H9 (cell line): ENCODE measurements around the gene PAQR7. TPM values are rescaled to one million over a fixed set of nuclear protein-coding genes. Genes with fewer than 3 reads are reported as not detected.
A peak's percentile ranks its signal among the peaks of the same experiment; 100 is the strongest.

Experiments used
- DNase-seq: peaks from one replicate; pipeline ENCODE4 v3.0.0-alpha.2; 2017
- H2AFZ ChIP-seq: one replicate; pipeline ENCODE4 v1.6.1; 2013; ENCODE audit warnings: mild to moderate bottlenecking, low read length, control low read depth, moderate library complexity
- H2AK5ac ChIP-seq: 2 replicates; pipeline ENCODE4 v1.6.1; 2013; ENCODE audit warnings: low read length, control low read depth, mixed read lengths; ENCODE audit not compliant: insufficient read length
- H2BK120ac ChIP-seq: one replicate; pipeline ENCODE4 v1.6.1; 2013; ENCODE audit warnings: low read depth, mild to moderate bottlenecking, low read length, control low read depth, inconsistent platforms; ENCODE audit not compliant: poor library complexity, severe bottlenecking
- H2BK12ac ChIP-seq: 2 replicates; pipeline ENCODE4 v1.6.1; 2013; ENCODE audit warnings: low read length, control low read depth, mixed read lengths, low read depth; ENCODE audit not compliant: insufficient read length
- H2BK15ac ChIP-seq: 2 replicates; pipeline ENCODE4 v1.6.1; 2013; ENCODE audit warnings: low read depth, low read length, control low read depth
- H2BK20ac ChIP-seq: one replicate; pipeline ENCODE4 v1.6.1; 2013; ENCODE audit warnings: low read depth, mild to moderate bottlenecking, low read length, control low read depth, inconsistent platforms; ENCODE audit not compliant: poor library complexity, severe bottlenecking
- H2BK5ac ChIP-seq: 2 replicates; pipeline ENCODE4 v1.6.1; 2013; ENCODE audit warnings: low read length, control low read depth, mixed read lengths; ENCODE audit not compliant: insufficient read length
- H3K14ac ChIP-seq: 2 replicates; pipeline ENCODE4 v1.6.1; 2013; ENCODE audit warnings: low read length, control low read depth; ENCODE audit not compliant: insufficient read depth
- H3K18ac ChIP-seq: 2 replicates; pipeline ENCODE4 v1.6.1; 2013; ENCODE audit warnings: low read depth, mild to moderate bottlenecking, mixed read lengths, low read length, control low read depth; ENCODE audit not compliant: insufficient read length
- H3K23ac ChIP-seq: 2 replicates; pipeline ENCODE4 v1.6.1; 2013; ENCODE audit warnings: low read length, control low read depth, mixed read lengths, low read depth; ENCODE audit not compliant: insufficient read length
- H3K23me2 ChIP-seq: 2 replicates; pipeline ENCODE4 v1.6.1; 2013; ENCODE audit warnings: low read depth, mild to moderate bottlenecking, mixed read lengths, low read length, control low read depth; ENCODE audit not compliant: insufficient read length, poor library complexity, severe bottlenecking
- H3K27ac ChIP-seq: 2 replicates; pipeline ENCODE4 v1.5.1; 2013; ENCODE audit warnings: low read length, control low read depth, mixed read lengths, low read depth; ENCODE audit not compliant: insufficient read length
- H3K27me3 ChIP-seq: 2 replicates; pipeline ENCODE4 v1.6.1; 2013; ENCODE audit warnings: low read length, control low read depth, inconsistent platforms; ENCODE audit not compliant: insufficient read depth
- H3K4ac ChIP-seq: 2 replicates; pipeline ENCODE4 v1.6.1; 2013; ENCODE audit warnings: low read depth, mild to moderate bottlenecking, control low read depth, inconsistent platforms, low read length, moderate library complexity
- H3K4me1 ChIP-seq: 2 replicates; pipeline ENCODE4 v1.6.1; 2013; ENCODE audit warnings: low read length, control low read depth, inconsistent platforms; ENCODE audit not compliant: insufficient read depth
- H3K4me2 ChIP-seq: 2 replicates; pipeline ENCODE4 v1.6.1; 2013; ENCODE audit warnings: low read length, control low read depth, mixed read lengths; ENCODE audit not compliant: insufficient read length, insufficient read depth
- H3K56ac ChIP-seq: 2 replicates; pipeline ENCODE4 v1.6.1; 2013; ENCODE audit warnings: low read depth, mild to moderate bottlenecking, mixed read lengths, low read length, control low read depth; ENCODE audit not compliant: insufficient read length
- H3K79me1 ChIP-seq: 2 replicates; pipeline ENCODE4 v1.6.1; 2013; ENCODE audit warnings: low read depth, mild to moderate bottlenecking, moderate library complexity, low read length, control low read depth, inconsistent platforms; ENCODE audit not compliant: insufficient read depth, poor library complexity, severe bottlenecking
- H3K79me2 ChIP-seq: 2 replicates; pipeline ENCODE4 v1.6.1; 2013; ENCODE audit warnings: low read length, control low read depth, inconsistent platforms; ENCODE audit not compliant: insufficient read depth
- H3K9ac ChIP-seq: 2 replicates; pipeline ENCODE4 v1.6.1; 2013; ENCODE audit warnings: low read length, control low read depth, mixed read lengths; ENCODE audit not compliant: insufficient read length; ENCODE audit errors: extremely low read depth
- H3K9me3 ChIP-seq: one replicate; pipeline ENCODE4 v1.6.1; 2013; ENCODE audit warnings: low read depth, low read length, inconsistent platforms; ENCODE audit not compliant: control insufficient read depth
- H3T11ph ChIP-seq: one replicate; pipeline ENCODE4 v1.6.1; 2013; ENCODE audit warnings: mild to moderate bottlenecking, low read length, control low read depth, inconsistent platforms
- H4K20me1 ChIP-seq: one replicate; pipeline ENCODE4 v1.6.1; 2013; ENCODE audit not compliant: control insufficient read depth, insufficient read length, insufficient read depth
- H4K5ac ChIP-seq: 2 replicates; pipeline ENCODE4 v1.6.1; 2013; ENCODE audit warnings: low read depth, mild to moderate bottlenecking, mixed read lengths, low read length, control low read depth; ENCODE audit not compliant: insufficient read length
- H4K8ac ChIP-seq: replicated peaks from 2 replicates; pipeline ENCODE4 v1.6.1; 2013; ENCODE audit warnings: low read length, control low read depth, mixed read lengths, low read depth; ENCODE audit not compliant: insufficient read length
- H4K91ac ChIP-seq: 2 replicates; pipeline ENCODE4 v1.6.1; 2013; ENCODE audit warnings: low read depth, mild to moderate bottlenecking, moderate library complexity, mixed read lengths, low read length, control low read depth; ENCODE audit not compliant: insufficient read length
- H3K27ac Mint-ChIP-seq, 3 experiments: 2 replicates in 2 of 3; 3 replicates in 1 of 3; pipeline ENCODE4 v1.8.0; 2020 to 2021; ENCODE audit warnings: mixed read lengths in 3 of 3, mild to moderate bottlenecking in 1 of 3, moderate library complexity in 1 of 3
- H3K27me3 Mint-ChIP-seq: 2 replicates; pipeline ENCODE4 v1.8.0; 2021; ENCODE audit warnings: low read depth, mild to moderate bottlenecking, moderate library complexity, mixed read lengths
- H3K36me3 Mint-ChIP-seq, 3 experiments: 2 replicates in 2 of 3; 3 replicates in 1 of 3; pipeline ENCODE4 v1.8.0; 2020 to 2021; ENCODE audit warnings: low read depth in 3 of 3, mixed read lengths in 3 of 3; ENCODE audit not compliant: insufficient read depth in 1 of 3
- H3K4me1 Mint-ChIP-seq, 2 experiments: 2 replicates each; pipeline ENCODE4 v1.8.0; 2020; ENCODE audit warnings: mixed read lengths in 2 of 2
- H3K4me3 Mint-ChIP-seq, 2 experiments: 2 replicates in 1 of 2; 3 replicates in 1 of 2; pipeline ENCODE4 v1.8.0; 2020 to 2021; ENCODE audit warnings: mild to moderate bottlenecking in 2 of 2, mixed read lengths in 2 of 2, moderate library complexity in 1 of 2
- H3K9me3 Mint-ChIP-seq, 2 experiments: 2 replicates in 1 of 2; 3 replicates in 1 of 2; pipeline ENCODE4 v1.8.0; 2020; ENCODE audit warnings: mild to moderate bottlenecking in 2 of 2, mixed read lengths in 2 of 2, moderate library complexity in 1 of 2
- WGBS: extraction: QIAGEN DNeasy Blood & Tissue Kit; methylation state at CpG from one replicate; pipeline ENCODE4 v1.1.7; 2013; ENCODE audit warnings: missing lambda C conversion rate, low lambda C conversion rate, mixed read lengths; ENCODE audit not compliant: insufficient read length; ENCODE audit errors: extremely low coverage; 5-methylcytosine and 5-hydroxymethylcytosine counted together
- total RNA-seq: library from RNA; stranded (reverse); gene quantifications from 2 replicates; pipeline ENCODE4 v1.2.1, GENCODE V29; 2021
- TF ChIP-seq, protein P1 (sequence below): fragments of 200-600 bp; sonication (generic); conservative IDR thresholded peaks from 3 replicates; pipeline ENCODE4 v1.8.0; 2021; ENCODE audit warnings: antibody characterized with exemption, mild to moderate bottlenecking

PAQR7 gene
- total RNA-seq, 1 experiment from 2014 or later: 6.3 TPM

DNA sequence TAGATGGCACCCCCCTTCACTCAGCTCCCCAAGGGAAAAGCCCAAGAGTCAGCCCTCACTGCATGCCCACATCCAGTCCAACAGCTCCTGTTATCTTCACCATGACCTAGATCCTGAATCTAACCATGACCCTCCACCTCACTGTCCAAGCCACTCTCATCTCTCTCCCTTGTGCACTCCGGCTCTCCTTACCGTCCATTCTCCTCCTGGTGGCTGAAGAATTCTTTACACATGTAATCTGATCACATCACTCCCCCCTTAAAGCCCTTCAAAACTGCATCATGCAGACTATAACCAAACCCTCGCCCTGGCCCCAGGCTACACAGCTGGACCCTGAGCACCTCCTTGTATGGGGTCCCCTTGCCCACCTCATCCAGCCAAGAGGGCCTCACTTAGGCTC is 14.0 kb upstream of the PAQR7 start:
- H3K4me2 ChIP-seq: no peak overlapping the region
- H3K23me2 ChIP-seq: no peaks in the 10 kb centered on the region
- no peaks in the 10 kb centered on the region for H3K27me3 Mint-ChIP-seq

More for the DNA sequence above, 14.0 kb upstream of the PAQR7 start:
- H3K27ac ChIP-seq: no peak overlapping the region
- TF ChIP-seq, protein P1, sequence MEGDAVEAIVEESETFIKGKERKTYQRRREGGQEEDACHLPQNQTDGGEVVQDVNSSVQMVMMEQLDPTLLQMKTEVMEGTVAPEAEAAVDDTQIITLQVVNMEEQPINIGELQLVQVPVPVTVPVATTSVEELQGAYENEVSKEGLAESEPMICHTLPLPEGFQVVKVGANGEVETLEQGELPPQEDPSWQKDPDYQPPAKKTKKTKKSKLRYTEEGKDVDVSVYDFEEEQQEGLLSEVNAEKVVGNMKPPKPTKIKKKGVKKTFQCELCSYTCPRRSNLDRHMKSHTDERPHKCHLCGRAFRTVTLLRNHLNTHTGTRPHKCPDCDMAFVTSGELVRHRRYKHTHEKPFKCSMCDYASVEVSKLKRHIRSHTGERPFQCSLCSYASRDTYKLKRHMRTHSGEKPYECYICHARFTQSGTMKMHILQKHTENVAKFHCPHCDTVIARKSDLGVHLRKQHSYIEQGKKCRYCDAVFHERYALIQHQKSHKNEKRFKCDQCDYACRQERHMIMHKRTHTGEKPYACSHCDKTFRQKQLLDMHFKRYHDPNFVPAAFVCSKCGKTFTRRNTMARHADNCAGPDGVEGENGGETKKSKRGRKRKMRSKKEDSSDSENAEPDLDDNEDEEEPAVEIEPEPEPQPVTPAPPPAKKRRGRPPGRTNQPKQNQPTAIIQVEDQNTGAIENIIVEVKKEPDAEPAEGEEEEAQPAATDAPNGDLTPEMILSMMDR: peak; percentile 26; the same call in 2 of the 3 replicates
- H2BK20ac ChIP-seq: no peak overlapping the region
- H3K18ac ChIP-seq: no peak overlapping the region
- no peak overlapping the region for H4K91ac ChIP-seq
- no peak overlapping the region for H4K8ac ChIP-seq
- H3K27me3 ChIP-seq: no peaks in the 10 kb centered on the region
- H2BK5ac ChIP-seq: no peak overlapping the region
- Mint-ChIP-seq H3K4me1 (peaks cover 25 to 28% of the 10 kb centered on the region in 2 experiments), H3K4me3 (no peak overlapping the region), H3K27ac (no peak overlapping the region), H3K9me3 (no peaks in the 10 kb centered on the region), H3K36me3 (peaks cover 0 to 5% (median 0%) of the 10 kb centered on the region in 3 experiments; a peak in 5 of 7 replicates)
- H3K79me2 ChIP-seq: no peaks in the 10 kb centered on the region
- H3K14ac ChIP-seq: no peak overlapping the region
- DNase-seq: no peak
- H3K9ac ChIP-seq: no peak overlapping the region
- no peaks in the 10 kb centered on the region for H3K9me3 ChIP-seq
- H3K23ac ChIP-seq: no peak overlapping the region
- H3K79me1 ChIP-seq: no peaks in the 10 kb centered on the region
- no peak overlapping the region for H3K4ac ChIP-seq
- no peak overlapping the region for H2BK12ac ChIP-seq
- H2AK5ac ChIP-seq: no peak overlapping the region
- H3K56ac ChIP-seq: no peak overlapping the region
- H2BK15ac ChIP-seq: no peak overlapping the region
- H3K4me1 ChIP-seq: no peaks in the 10 kb centered on the region
- H2AFZ ChIP-seq: no peak overlapping the region
- H4K5ac ChIP-seq: no peak overlapping the region
- WGBS: no CpG with 5 or more reads among the region's 3 CpGs
- H4K20me1 ChIP-seq: no peaks in the 10 kb centered on the region
- H3T11ph ChIP-seq: no peak overlapping the region
- H2BK120ac ChIP-seq: no peak overlapping the region
